Prostate gland (tissue), 2 donors: ENCODE results near the gene SIPA1L3. TPM values are rescaled to one million over a fixed set of nuclear protein-coding genes. Genes with fewer than 3 reads are reported as not detected.

Source experiments
- DNase-seq: peaks from one replicate; pipeline ENCODE4 v3.0.0-alpha.2; 2019; ENCODE audit warnings: low spot score
- H3K27ac ChIP-seq, 2 donors: fragments of 200-600 bp; sonication (generic); 2 replicates each; pipeline ENCODE4 v1.5.1; 2017 to 2019
- H3K27me3 ChIP-seq: fragments of 200-600 bp; sonication (generic); replicated peaks from 2 replicates; pipeline ENCODE4 v1.5.1; 2019; ENCODE audit not compliant: insufficient read depth
- H3K36me3 ChIP-seq, 2 donors: fragments of 200-600 bp; sonication (generic); 1 replicate in 1 of 2; 2 replicates in 1 of 2; pipeline versions ENCODE4 v1.5.1 to v1.8.1; 2017 to 2019
- H3K4me1 ChIP-seq: fragments of 200-600 bp; sonication (generic); replicated peaks from 2 replicates; pipeline ENCODE4 v1.5.1; 2019
- H3K4me3 ChIP-seq, 2 donors: fragments of 200-600 bp; sonication (generic); 2 replicates each; pipeline ENCODE4 v1.5.1; 2017 to 2019
- H3K9me3 ChIP-seq: fragments of 200-600 bp; sonication (generic); 2 replicates; pipeline ENCODE4 v1.5.1; 2017
- CTCF ChIP-seq, 4 experiments: fragments of 200-600 bp in 2 of 4; fragments of 450-650 bp in 2 of 4; sonication (generic) in 2 of 4; IDR thresholded peaks; 1 replicate in 3 of 4; 2 replicates in 1 of 4; pipeline ENCODE4 v1.5.1; 2016 to 2019; ENCODE audit warnings: antibody characterized with exemption in 4 of 4, mild to moderate bottlenecking in 2 of 4, moderate library complexity in 2 of 4
- POLR2A ChIP-seq: fragments of 450-650 bp; IDR thresholded peaks from one replicate; pipeline ENCODE4 v1.6.1; 2016; ENCODE audit warnings: antibody characterized with exemption, mild to moderate bottlenecking
- POLR2AphosphoS5 ChIP-seq: sonication (generic); formaldehyde crosslinking; IDR thresholded peaks from one replicate; pipeline ENCODE4 v1.6.1; 2017; ENCODE audit warnings: antibody characterized with exemption
- WGBS: methylation state at CpG from one replicate; pipeline ENCODE4 v1.1.5; 2018; 5-methylcytosine and 5-hydroxymethylcytosine counted together
- intact Hi-C: fragments of 100-400 bp; cut with DNase I; formaldehyde crosslinking; loops from one replicate; pipeline ENCODE4 v1.14.2; 2022
- total RNA-seq, 2 donors: library from RNA; depleted of rRNA; stranded (reverse); fragments of >200 nt; gene quantifications; one replicate each; pipeline ENCODE4 v1.1.0, GENCODE V29; 2016

The SIPA1L3 gene
- total RNA-seq, 2 donors from 2014 or later: 48.8 to 63.5 TPM

GRCh38 chr19:38118176-38118575, 211.2 kb downstream of the SIPA1L3 start:
- Histone ChIP-seq H3K36me3 (no peaks in the 10 kb centered on the region), H3K4me3 (no peak overlapping the region), H3K9me3 (no peaks in the 10 kb centered on the region), H3K4me1 (no peaks in the 10 kb centered on the region), H3K27me3 (no peaks in the 10 kb centered on the region), H3K27ac (no peak overlapping the region)
- no peak for DNase-seq
- TF ChIP-seq POLR2AphosphoS5: no peak
- TF ChIP-seq POLR2A: no peak
- TF ChIP-seq CTCF (IDR thresholded peaks at IDR 0.05): no peak
- WGBS: 87% methylated on average over 9 of the region's 9 CpGs
- intact Hi-C loops: no loop called here

- no peaks in the 10 kb centered on the region for H3K4me1 ChIP-seq
- no peak overlapping the region for H3K4me3 ChIP-seq
- intact Hi-C loops: no loop called here
- no peaks in the 10 kb centered on the region for H3K9me3 ChIP-seq
- TF ChIP-seq POLR2A (no peak), CTCF (IDR thresholded peaks at IDR 0.05) (no peak), POLR2AphosphoS5 (no peak)
- H3K27ac ChIP-seq: no peak overlapping the region
- WGBS: 93% methylated on average over 4 of the region's 4 CpGs
- no peak for DNase-seq
- H3K27me3 ChIP-seq: no peaks in the 10 kb centered on the region
- H3K36me3 ChIP-seq: no peaks in the 10 kb centered on the region
Measured at GRCh38 chr19:38120471-38121025, 213.5 kb downstream of the SIPA1L3 start.

GRCh38 chr19:38122402-38123093, 215.5 kb downstream of the SIPA1L3 start:
- H3K9me3 ChIP-seq: no peaks in the 10 kb centered on the region
- intact Hi-C loops: no loop called here
- no peaks in the 10 kb centered on the region for H3K4me1 ChIP-seq
- no peak for DNase-seq
- H3K27ac ChIP-seq: no peak overlapping the region
- 97% methylated on average over 24 of the region's 24 CpGs for WGBS
- H3K36me3 ChIP-seq: no peaks in the 10 kb centered on the region
- no peaks in the 10 kb centered on the region for H3K27me3 ChIP-seq
- TF ChIP-seq POLR2A (no peak), CTCF (IDR thresholded peaks at IDR 0.05) (no peak), POLR2AphosphoS5 (no peak)
- no peak overlapping the region for H3K4me3 ChIP-seq

GRCh38 chr19:38125238-38125637, 218.2 kb downstream of the SIPA1L3 start:
- intact Hi-C loops: no loop called here
- 91% methylated on average over 9 of the region's 9 CpGs for WGBS

More at GRCh38 chr19:38125238-38125637, 218.2 kb downstream of the SIPA1L3 start:
- TF ChIP-seq POLR2AphosphoS5 (no peak), POLR2A (no peak), CTCF (IDR thresholded peaks at IDR 0.05) (no peak)
- Histone ChIP-seq H3K9me3 (no peaks in the 10 kb centered on the region), H3K27ac (no peak overlapping the region), H3K4me1 (no peaks in the 10 kb centered on the region), H3K27me3 (no peaks in the 10 kb centered on the region), H3K4me3 (no peak overlapping the region), H3K36me3 (no peaks in the 10 kb centered on the region)
- DNase-seq: no peak
